CD4-positive, alpha-beta T cell treated with Interferon gamma for 1 hour (primary cell): Measurements from ENCODE around the gene OR5AU1.

Experiments
- DNase-seq: peaks from one replicate; pipeline ENCODE4 v3.0.0-alpha.2; 2020

The OR5AU1 gene

GRCh38 chr14:21155963-21156362 lies at the start of gene OR5AU1:
OR5AU1 (minus strand) TSS chr14:21156063; CDS start chr14:21155872, 191 bp downstream.
- DNase-seq = no peak

DNA sequence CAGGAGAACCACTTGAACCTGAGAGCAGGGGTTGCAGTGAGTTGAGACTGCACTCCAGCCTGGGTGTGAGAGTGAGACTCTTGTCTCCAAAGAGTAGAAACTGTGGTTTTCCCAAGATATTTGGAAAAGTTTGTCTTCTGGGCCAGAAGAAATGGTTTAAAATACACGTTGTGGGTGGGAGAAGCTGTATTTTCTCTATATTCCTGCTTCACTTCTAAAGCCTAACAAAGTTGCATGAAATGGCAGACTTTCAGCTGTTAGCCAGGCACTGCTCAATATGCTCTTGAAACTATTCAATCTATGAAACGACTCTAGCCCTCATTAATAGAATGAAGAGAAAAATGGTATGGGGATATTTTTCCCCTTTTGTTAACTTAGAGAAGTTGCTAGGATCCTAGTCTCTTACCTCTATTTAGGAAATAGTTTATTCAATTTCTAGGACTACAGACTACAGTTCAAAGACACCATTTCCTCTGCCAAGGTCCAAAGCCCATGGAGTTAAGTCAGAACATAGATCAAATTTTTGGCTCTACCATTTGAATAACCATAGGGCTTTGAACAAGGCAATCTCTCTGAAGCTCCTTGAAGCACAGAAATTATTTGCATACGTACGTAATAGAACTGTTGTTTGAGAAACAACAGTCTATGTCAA lies 49.3 kb upstream of the OR5AU1 start:
- no peak for DNase-seq

DNA sequence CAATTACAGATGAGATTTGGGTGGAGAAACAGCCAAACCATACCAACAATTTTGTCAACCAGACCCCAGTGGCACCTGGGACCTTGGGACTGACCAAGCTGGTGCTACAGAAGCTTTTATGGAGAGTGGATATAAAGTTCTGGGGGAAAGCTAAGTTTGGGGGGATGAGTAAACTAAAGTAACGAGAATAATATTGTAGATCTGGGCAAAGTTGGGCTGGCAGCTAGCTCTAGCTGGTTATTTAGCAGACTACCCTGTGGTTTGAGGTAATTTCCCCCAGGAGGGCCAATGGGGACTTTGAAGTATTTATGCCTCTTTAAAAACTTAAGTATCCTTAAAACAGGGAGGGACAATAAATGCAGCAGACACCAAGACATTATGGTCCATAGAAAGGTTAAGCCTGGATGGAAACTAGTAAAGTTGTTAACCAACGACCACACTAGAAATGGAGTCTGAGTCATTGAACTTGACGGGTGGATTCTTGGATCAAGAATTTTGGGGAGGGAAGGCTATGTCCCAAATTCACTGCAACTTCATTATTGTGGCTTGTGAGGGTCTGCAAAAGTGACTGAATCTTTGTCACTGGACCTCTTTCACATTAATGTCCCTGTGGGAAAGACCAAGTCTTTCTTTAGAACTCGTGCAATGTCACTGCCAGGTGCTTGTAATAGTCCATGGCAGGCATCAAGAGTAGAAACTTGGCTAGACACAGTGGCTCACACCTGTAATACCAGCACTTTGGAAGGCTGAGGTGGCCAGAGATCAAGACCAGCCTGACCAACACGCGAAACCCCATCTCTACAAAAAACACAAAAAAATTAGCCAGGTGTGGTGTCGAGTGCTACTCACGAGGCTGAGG lies 48.5 kb upstream of the OR5AU1 start:
- DNase-seq = no peak

DNA sequence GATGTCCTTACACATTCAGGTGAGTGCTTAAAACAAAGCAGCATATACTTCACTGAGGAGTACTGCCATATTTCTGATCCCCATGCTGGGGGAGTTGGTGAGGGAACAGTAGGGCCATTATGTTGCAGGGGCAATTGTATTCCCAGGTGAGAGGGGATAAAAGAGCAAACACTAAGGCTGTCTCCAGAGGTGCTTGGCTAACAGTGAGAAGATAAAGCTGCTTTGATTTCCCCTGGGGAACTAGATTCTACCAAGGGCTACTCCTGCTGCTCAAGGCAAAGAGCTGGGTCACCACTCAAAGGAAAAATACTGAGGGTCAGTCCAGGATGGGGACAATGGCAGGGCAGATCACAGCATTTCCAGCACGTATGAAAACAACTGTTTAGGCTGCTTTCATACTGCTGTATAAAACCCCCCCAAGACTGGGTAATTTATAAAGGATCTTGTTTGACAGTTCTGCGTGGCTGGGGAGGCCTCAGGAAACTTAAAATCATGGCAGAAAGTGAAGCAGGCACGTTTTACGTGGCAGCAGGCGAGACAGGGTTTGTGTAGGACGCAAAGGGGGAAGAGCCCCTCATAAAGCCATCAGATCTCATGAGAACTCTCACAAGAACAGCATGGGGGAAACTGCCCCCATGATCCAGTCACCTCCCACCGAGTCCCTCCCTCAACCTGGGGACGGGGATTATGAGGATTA lies 47.8 kb upstream of the OR5AU1 start:
- no peak for DNase-seq

DNA sequence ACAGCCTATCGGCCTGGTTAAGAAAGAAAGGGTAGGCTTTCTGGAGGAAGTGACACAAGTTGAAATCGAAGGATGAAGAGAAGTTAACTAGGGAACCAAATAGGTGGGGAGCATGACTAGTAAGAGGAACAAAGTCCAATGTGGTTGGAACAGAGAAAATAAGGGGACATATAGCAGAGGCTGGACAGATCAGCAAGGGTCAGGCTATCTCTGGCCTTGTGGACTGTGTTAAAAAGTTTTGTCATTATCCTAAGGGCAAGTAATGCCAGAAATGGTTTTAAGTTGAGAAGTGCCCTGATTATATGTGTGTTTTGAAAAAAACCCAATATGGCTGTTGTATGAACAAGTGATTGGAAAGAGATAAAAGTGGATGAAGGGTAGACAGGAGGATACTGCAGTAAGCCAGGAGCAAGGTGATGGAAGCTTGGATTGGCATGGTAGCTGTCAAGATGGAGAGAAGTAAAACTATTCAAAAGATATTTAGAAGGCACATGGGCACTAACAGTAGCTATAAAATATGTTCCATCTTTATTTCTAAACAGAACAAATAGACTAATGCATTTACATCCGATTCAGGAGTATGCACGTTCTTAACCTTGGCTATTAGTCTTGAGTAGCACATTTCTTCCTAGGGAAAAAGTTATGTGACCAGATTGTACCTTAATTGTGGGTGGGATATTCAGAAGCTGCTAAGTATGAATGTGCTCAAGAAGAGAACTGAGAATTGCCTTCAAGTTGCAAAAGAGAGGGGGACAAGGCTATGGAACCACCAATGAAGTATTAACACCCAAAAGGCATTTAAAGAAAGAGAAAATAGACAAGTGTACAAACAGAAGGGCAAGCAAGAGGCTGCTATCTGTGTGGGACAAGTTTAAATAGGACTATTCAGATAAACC lies 46.8 kb upstream of the OR5AU1 start:
- DNase-seq = no peak

GRCh38 chr14:21201732-21202462 lies 46.0 kb upstream of the OR5AU1 start:
- DNase-seq = no peak

GRCh38 chr14:21200752-21201461 lies 45.0 kb upstream of the OR5AU1 start:
- no peak for DNase-seq

- DNase-seq = no peak
Measured at GRCh38 chr14:21199611-21200560, 44.0 kb upstream of the OR5AU1 start.

DNA sequence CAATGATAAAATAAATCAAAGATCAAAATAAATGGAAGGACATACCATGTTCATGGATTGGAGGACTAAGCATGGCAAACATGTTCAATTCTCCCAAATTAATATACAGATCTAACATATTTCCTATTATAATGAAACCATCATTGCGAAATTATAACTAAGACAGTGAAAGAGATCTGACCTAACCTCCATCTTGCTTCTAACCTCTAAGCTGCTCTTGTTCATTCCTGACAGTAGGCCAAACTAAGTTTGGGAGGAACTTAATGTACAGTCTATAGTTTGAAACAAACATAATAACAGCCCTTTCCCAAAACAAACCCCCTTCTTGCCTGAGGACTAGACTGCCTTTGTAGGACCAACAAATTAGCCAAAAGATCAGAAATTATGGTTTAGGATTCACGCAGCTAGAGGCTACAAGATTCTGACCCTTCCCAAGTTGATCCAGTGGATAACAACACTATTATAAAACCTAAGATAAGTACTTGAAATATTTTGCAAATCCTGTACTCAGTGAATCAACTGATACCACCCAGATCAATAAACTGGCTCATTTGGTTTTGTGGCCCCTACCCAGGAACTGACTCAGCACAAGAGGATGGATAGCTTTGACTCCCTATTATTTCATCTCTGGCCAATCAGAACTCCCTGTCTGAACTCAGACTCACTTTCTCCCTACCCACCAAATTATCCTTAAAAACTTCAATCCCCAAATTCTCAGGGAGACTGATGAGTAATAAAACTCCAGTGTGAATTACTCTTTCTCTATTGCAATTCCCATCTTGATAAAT lies 41.7 kb upstream of the OR5AU1 start:
- no peak for DNase-seq

DNA sequence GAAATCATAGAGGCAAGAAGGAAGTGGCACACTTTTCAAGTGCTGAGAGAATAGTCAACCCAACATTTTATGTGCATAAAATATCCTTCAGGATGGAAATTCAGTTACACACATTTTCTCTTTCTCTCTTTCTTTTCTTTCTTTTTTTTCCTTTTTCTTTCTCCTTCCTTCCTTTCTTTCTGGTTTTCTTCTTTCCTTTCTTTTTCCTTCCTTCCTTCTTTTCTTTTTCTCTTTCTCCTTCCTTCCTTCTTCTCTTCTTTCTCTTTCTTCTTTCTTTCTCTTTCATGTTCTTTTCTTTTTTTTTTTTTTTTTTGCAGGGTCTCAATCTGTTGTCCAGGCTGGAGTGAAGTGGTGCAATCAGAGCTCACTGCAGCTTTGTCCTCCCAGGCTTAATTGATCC lies 38.7 kb upstream of the OR5AU1 start:
- DNase-seq = no peak

- DNase-seq = no peak
Measured at GRCh38 chr14:21192875-21193535, 37.1 kb upstream of the OR5AU1 start.

DNA sequence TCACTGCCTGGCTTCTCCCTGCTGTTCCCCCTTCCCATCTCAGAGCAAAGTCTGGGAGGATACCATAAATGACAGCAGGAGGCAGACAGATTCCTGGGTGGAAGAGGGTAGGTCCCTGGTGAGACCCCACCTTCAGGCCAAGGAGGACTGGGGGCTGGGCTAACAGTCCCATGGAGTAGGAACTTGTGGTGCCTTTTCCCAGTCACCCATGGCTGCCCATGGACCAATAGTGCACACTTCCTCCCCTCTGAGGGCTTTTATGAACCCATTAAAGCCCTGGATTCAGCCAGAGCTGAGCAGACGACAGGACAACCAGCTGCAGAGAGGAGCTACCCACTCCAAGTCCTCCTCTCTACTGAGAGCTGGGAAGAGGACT lies 36.6 kb upstream of the OR5AU1 start:
- no peak for DNase-seq

DNA sequence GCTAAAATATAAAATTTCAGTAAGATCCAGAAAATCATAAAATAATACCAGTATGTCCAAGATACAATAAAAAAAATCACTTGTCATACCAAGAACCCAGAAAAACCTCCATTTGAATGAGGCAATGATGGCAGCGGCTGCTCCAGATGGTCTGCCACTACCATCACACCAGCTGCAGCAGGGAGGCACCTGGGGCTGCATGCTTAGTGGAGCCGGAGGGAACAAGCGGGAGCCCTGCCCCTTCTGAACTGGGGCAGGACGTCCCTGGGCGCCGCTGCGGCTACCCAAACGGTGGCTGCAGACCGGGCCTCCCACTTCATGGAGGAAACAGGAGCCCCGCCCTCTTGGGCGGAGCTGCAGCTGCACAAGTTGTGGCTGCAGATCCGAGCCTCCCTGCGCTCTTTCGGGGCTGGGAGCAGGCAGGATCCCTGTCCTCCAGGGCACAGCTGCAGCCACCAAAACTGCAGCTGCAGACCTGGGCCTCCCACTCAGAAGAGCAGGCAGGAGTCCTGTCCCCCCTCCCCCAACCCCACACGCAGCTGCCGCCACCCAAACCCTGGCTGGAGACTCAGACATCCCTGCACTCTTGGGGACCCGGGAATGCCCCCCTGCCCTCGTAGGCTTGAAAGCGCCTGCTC lies 36.1 kb upstream of the OR5AU1 start:
- peak; percentile 64 for DNase-seq

DNA sequence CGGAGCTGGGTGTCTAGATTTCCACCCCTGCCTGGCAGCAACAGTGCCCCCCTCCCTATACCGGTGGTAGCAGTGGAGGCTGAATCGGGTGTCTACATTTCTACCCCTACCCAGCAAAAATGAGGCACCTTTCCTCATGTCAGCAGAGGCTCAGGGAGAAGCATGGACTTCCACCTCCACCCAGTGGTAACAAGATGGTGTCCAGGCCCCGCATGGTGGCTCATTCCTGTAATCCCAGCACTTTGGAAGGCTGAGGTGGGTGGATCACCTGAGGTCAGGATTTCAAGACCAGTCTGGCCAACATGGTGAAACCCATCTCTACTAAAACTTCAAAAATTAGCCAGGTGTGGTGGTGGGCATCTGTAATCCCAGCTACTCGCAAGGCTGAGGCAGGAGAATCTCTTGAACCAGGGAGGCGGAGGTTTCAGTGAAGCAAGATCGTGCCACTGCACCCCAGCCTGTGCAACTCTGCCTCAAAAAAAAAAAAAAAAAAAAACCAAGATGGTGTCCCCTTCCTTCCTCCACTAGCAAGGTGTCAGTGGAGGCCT lies 35.5 kb upstream of the OR5AU1 start:
- no peak for DNase-seq

GRCh38 chr14:21185491-21185890 lies 29.6 kb upstream of the OR5AU1 start:
- DNase-seq = no peak

GRCh38 chr14:21184254-21184653 lies 28.4 kb upstream of the OR5AU1 start:
- DNase-seq = no peak

DNA sequence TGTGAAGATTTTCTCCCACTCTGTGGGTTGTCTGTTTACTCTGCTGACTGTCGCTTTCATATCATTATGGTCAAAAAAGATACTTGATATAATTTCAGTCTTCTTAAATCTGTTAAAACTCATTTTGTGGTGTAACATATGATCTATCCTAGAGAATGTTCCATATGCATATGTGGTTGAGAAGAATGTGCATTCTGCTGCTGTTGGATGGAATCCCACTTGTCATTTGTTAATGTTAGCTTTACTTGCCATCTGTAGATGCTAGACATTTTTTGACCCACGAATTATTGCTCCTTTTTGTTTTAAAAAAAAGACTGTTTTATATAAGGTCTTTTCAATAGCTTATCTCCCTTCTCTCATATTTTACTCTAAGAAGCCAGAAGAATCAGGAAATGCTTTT lies 26.3 kb upstream of the OR5AU1 start:
- DNase-seq = no peak

GRCh38 chr14:21171128-21171527 lies 15.3 kb upstream of the OR5AU1 start:
- DNase-seq = no peak
